Uterus (tissue), 4 donors: ENCODE results near the gene EDC4. TPM values are rescaled to one million over a fixed set of nuclear protein-coding genes. Genes with fewer than 3 reads are reported as not detected.

Experiments used
- DNase-seq, 2 donors: peaks; one replicate each; pipeline ENCODE4 v3.0.0-alpha.2; 2019 to 2020
- H3K27ac ChIP-seq, 2 donors: fragments of 200-600 bp; sonication (generic); 1 replicate in 1 of 2; 2 replicates in 1 of 2; pipeline ENCODE4 v1.5.1; 2016 to 2018
- H3K27me3 ChIP-seq, 2 donors: fragments of 200-600 bp; sonication (generic); one replicate each; pipeline ENCODE4 v1.5.1; 2018 to 2019; ENCODE audit warnings: control low read depth in 1 of 2
- H3K36me3 ChIP-seq, 2 donors: fragments of 200-600 bp; sonication (generic); one replicate each; pipeline ENCODE4 v1.5.1; 2019; ENCODE audit warnings: control low read depth in 1 of 2
- H3K4me1 ChIP-seq, 2 donors: fragments of 200-600 bp; sonication (generic); one replicate each; pipeline ENCODE4 v1.5.1; 2018 to 2019; ENCODE audit warnings: control low read depth in 1 of 2
- H3K4me3 ChIP-seq, 2 donors: fragments of 200-600 bp; sonication (generic); 1 replicate in 1 of 2; 2 replicates in 1 of 2; pipeline ENCODE4 v1.5.1; 2018 to 2019; ENCODE audit warnings: mild to moderate bottlenecking in 1 of 2
- H3K9me3 ChIP-seq, 2 donors: fragments of 200-600 bp; sonication (generic); one replicate each; pipeline ENCODE4 v1.5.1; 2019; ENCODE audit warnings: control low read depth in 1 of 2
- POLR2A ChIP-seq, 2 donors: fragments of 450-650 bp; IDR thresholded peaks; one replicate each; pipeline ENCODE4 v1.6.1; 2016; ENCODE audit warnings: antibody characterized with exemption in 2 of 2, mild to moderate bottlenecking in 1 of 2, moderate library complexity in 1 of 2
- intact Hi-C: fragments of 100-400 bp; cut with DNase I; formaldehyde crosslinking; loops from one replicate; pipeline ENCODE4 v1.15.1; 2023; ENCODE audit warnings: low total_unique reads
- total RNA-seq, 4 donors: library from RNA; depleted of rRNA in 3 of 4; stranded (reverse); fragments of >200 nt in 3 of 4; gene quantifications; one replicate each; pipeline versions ENCODE4 v1.1.0 to v1.2.4, GENCODE V29; 2014 to 2023
- TF ChIP-seq, protein P1 (sequence below), 4 experiments: fragments of 200-600 bp in 2 of 4; fragments of 450-650 bp in 2 of 4; sonication (generic) in 2 of 4; IDR thresholded peaks; one replicate each; pipeline ENCODE4 v1.5.1; 2016 to 2019; ENCODE audit warnings: antibody characterized with exemption in 4 of 4, mild to moderate bottlenecking in 2 of 4, moderate library complexity in 1 of 4
- donor health status: DM: yes; HTN: yes; CAD: no.

The EDC4 gene
- total RNA-seq, 4 donors from 2014 or later, result 19.4 to 63.7 (median 50.7) TPM

DNA sequence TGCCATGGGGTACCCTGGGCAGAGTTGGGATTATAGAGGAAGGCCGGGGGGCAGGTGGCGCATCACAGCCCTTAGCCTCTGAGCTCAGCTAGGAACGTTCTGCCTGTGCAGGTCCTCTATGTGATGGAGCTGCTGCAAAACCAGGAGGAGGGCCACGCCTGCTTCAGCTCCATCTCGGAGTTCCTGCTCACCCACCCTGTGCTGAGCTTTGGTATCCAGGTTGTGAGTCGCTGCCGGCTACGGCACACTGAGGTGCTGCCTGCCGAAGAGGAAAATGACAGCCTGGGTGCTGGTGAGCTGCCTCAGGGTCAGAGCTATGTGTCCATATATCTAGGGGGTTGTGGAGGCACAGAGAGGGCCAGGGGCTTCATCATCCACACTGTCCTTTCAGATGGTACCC, 6.0 kb downstream of the EDC4 start:
- Histone ChIP-seq H3K4me1 (peaks cover 3 to 8% of the 10 kb centered on the region in 2 donors), H3K9me3 (no peaks in the 10 kb centered on the region), H3K27ac (no peak overlapping the region), H3K36me3 (no peaks in the 10 kb centered on the region), H3K4me3 (no peak overlapping the region), H3K27me3 (no peaks in the 10 kb centered on the region)
- no peak for DNase-seq
- TF ChIP-seq, protein P1, sequence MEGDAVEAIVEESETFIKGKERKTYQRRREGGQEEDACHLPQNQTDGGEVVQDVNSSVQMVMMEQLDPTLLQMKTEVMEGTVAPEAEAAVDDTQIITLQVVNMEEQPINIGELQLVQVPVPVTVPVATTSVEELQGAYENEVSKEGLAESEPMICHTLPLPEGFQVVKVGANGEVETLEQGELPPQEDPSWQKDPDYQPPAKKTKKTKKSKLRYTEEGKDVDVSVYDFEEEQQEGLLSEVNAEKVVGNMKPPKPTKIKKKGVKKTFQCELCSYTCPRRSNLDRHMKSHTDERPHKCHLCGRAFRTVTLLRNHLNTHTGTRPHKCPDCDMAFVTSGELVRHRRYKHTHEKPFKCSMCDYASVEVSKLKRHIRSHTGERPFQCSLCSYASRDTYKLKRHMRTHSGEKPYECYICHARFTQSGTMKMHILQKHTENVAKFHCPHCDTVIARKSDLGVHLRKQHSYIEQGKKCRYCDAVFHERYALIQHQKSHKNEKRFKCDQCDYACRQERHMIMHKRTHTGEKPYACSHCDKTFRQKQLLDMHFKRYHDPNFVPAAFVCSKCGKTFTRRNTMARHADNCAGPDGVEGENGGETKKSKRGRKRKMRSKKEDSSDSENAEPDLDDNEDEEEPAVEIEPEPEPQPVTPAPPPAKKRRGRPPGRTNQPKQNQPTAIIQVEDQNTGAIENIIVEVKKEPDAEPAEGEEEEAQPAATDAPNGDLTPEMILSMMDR (IDR thresholded peaks at IDR 0.05), result no peak
- TF ChIP-seq POLR2A (IDR thresholded peaks at IDR 0.05), result no peak
- intact Hi-C loops, result no loop called here

DNA sequence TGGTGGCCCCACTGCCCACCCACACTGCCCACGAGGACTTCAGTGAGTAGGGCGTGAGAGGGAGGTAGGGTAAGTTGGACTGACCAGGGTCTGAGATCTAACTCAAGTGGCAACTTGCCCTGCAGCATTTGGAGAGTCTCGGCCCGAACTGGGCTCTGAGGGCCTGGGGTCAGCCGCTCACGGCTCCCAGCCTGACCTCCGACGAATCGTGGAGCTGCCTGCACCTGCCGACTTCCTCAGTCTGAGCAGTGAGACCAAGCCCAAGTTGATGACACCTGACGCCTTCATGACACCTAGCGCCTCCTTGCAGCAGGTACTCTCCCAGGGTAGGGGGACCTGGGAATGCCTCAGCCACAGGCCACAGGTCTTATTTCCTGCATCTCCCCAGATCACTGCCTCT, 6.6 kb downstream of the EDC4 start:
- Histone ChIP-seq H3K27ac (no peak overlapping the region), H3K9me3 (no peaks in the 10 kb centered on the region), H3K36me3 (no peaks in the 10 kb centered on the region), H3K27me3 (no peaks in the 10 kb centered on the region), H3K4me1 (peaks cover 3 to 6% of the 10 kb centered on the region in 2 donors), H3K4me3 (no peak overlapping the region)
- DNase-seq, result no peak
- intact Hi-C loops, result no loop called here
- TF ChIP-seq POLR2A (IDR thresholded peaks at IDR 0.05), result no peak
- TF ChIP-seq, protein P1 (IDR thresholded peaks at IDR 0.05), result no peak

DNA sequence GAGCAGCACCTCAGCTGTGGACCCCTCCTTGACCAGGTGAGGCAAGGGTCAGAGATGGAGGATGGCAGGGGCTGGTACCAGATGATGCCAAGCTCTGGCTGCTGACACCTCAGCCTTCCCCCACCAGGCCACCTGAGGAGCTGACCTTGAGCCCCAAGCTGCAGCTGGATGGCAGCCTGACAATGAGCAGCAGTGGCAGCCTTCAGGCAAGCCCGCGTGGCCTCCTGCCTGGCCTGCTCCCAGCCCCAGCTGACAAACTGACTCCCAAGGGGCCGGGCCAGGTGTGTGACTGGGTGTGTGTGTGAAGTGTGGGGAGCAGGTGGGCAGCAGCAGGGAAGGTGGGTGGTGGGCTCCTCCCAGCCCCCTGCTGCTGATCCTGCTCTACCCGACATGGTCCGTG, 7.1 kb downstream of the EDC4 start:
- intact Hi-C loops, result loop anchor here (5.0 kb wide), 1 partner anchor 47 kb away; no protein-coding TSS in a partner anchor
- no peaks in the 10 kb centered on the region for H3K36me3 ChIP-seq
- DNase-seq, result no peak

DNA sequence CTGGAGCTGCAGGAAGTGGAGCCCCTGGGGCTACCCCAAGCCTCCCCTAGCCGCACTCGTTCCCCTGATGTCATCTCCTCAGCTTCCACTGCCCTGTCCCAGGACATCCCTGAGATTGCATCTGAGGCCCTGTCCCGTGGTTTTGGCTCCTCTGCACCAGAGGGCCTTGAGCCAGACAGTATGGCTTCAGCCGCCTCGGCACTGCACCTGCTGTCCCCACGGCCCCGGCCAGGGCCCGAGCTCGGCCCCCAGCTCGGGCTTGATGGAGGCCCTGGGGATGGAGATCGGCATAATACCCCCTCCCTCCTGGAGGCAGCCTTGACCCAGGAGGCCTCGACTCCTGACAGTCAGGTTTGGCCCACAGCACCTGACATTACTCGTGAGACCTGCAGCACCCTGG, 7.7 kb downstream of the EDC4 start:
- TF ChIP-seq, protein P1 (IDR thresholded peaks at IDR 0.05), result no peak
- Histone ChIP-seq H3K36me3 (no peaks in the 10 kb centered on the region), H3K9me3 (no peaks in the 10 kb centered on the region), H3K4me3 (no peak overlapping the region), H3K4me1 (peaks cover 3 to 5% of the 10 kb centered on the region in 2 donors), H3K27ac (no peak overlapping the region), H3K27me3 (no peaks in the 10 kb centered on the region)
- DNase-seq, result no peak
- intact Hi-C loops, result loop anchor here (5.0 kb wide), 1 partner anchor 47 kb away; no protein-coding TSS in a partner anchor

More for the DNA sequence above, 7.1 kb downstream of the EDC4 start:
- TF ChIP-seq, protein P1 (IDR thresholded peaks at IDR 0.05), result no peak
- no peak for TF ChIP-seq POLR2A (IDR thresholded peaks at IDR 0.05)
- Histone ChIP-seq H3K4me3 (no peak overlapping the region), H3K9me3 (no peaks in the 10 kb centered on the region), H3K4me1 (peaks cover 3 to 5% of the 10 kb centered on the region in 2 donors), H3K27ac (no peak overlapping the region), H3K27me3 (no peaks in the 10 kb centered on the region)

DNA sequence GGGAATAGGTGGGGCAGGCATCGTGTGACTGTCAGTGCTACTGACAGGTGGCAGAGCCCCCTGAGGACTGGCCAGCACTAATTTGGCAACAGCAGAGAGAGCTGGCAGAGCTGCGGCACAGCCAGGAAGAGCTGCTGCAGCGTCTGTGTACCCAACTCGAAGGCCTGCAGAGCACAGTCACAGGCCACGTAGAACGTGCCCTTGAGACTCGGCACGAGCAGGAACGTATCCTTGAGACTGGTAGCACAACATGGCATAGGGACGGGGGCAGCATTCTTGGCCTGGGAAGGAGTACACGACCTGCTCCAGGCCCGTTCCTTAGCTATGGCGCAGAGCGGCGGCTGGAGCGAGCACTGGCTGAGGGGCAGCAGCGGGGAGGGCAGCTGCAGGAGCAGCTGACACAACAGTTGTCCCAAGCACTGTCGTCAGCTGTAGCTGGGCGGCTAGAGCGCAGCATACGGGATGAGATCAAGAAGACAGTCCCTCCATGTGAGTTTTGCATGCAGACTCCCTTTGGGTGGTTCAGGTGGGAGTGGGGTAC, 8.8 kb downstream of the EDC4 start:
- no peak overlapping the region for H3K4me3 ChIP-seq
- H3K27ac ChIP-seq, result no peak overlapping the region
- H3K27me3 ChIP-seq, result no peaks in the 10 kb centered on the region
- intact Hi-C loops, result loop anchor here (5.0 kb wide), 1 partner anchor 46 kb away; no protein-coding TSS in a partner anchor
- no peaks in the 10 kb centered on the region for H3K36me3 ChIP-seq
- H3K9me3 ChIP-seq, result no peaks in the 10 kb centered on the region
- no peak for DNase-seq
- peaks cover 0 to 5% of the 10 kb centered on the region in 2 donors for H3K4me1 ChIP-seq
- no peak for TF ChIP-seq POLR2A (IDR thresholded peaks at IDR 0.05)
- TF ChIP-seq, protein P1 (IDR thresholded peaks at IDR 0.05), result no peak
